ENCODE measurements around the gene KLF1. TPM values are rescaled to one million over a fixed set of nuclear protein-coding genes. Genes with fewer than 3 reads are reported as not detected.
A peak's percentile ranks its signal among the peaks of the same experiment; 100 is the strongest.

The KLF1 gene
- total and polyA plus RNA-seq, 2 of the 8 experiments (the other 6 are each of a cell fraction or from before 2014, with no cell fraction given) = 0.84 to 0.91 TPM

- no peak overlapping the region for H3K4ac ChIP-seq (replicated peaks; ENCODE audit: insufficient read length, low read depth, low read length)
- H3K27ac ChIP-seq (ENCODE audit: low read depth, low read length) = peak overlapping the region; percentile 6; the same call in 1 of the 2 replicates
- 0 out of 2 replicates have a peak overlapping the region, but pooled peaks have one; percentile 20 for H2BK5ac ChIP-seq (ENCODE audit: low read depth, low read length)
- H2AK5ac ChIP-seq (ENCODE audit: low read depth, low read length) = no peak overlapping the region
- H2BK20ac ChIP-seq (ENCODE audit: low read length) = no peak overlapping the region
- WGBS, 2 experiments (ENCODE audit: extremely low coverage in 1 of 2, insufficient coverage in 1 of 2, insufficient read length in 1 of 2, insufficient replicate concordance in 2 of 2, low coverage in 1 of 2, low lambda C conversion rate in 2 of 2, missing lambda C conversion rate in 1 of 2) = 21% methylated on average over 6 of the region's 6 CpGs; no CpG with 5 or more reads in 1 of the 2 experiments
- no peak overlapping the region for H2BK120ac ChIP-seq (replicated peaks; ENCODE audit: low read depth, low read length)
- H4K20me1 ChIP-seq (replicated peaks in 1 of 2; ENCODE audit: control insufficient read depth in 1 of 2, insufficient read depth in 2 of 2, low read length in 2 of 2) = peaks cover 0 to 20% of the 10 kb centered on the region in 2 experiments
- no peaks in the 10 kb centered on the region for H3K79me2 ChIP-seq (ENCODE audit: control insufficient read depth in 1 of 2, insufficient read depth in 2 of 2, low read length in 2 of 2)
- no peaks in the 10 kb centered on the region for H3K9me3 ChIP-seq (ENCODE audit: insufficient read depth in 2 of 2, low read depth in 1 of 2, low read length in 1 of 2)
- H3K36me3 ChIP-seq (ENCODE audit: control insufficient read depth in 2 of 4, insufficient read depth in 4 of 4, low read length in 3 of 4) = no peaks in the 10 kb centered on the region
- no peak for DNase-seq (ENCODE audit: low read depth in 1 of 2, low spot score in 2 of 2)
- H3K9ac ChIP-seq (replicated peaks in 1 of 4; ENCODE audit: extremely low read depth in 1 of 4, low read depth in 3 of 4, low read length in 3 of 4) = no peak overlapping the region
- H4K91ac ChIP-seq (replicated peaks; ENCODE audit: insufficient read length, low read length) = no peak overlapping the region
- CTCF ChIA-PET (ENCODE audit: partially characterized antibody) = interaction anchor here (1.2 to 1.5 kb wide), 4 partner anchors 8 to 50 kb away, joined by 3 to 18 read pairs (median 8); partner anchors contain the start of gene KLF1
- H3K23me2 ChIP-seq (ENCODE audit: low read depth, low read length) = peaks cover 25% of the 10 kb centered on the region
- H3K4me1 ChIP-seq (replicated peaks in 1 of 4; ENCODE audit: control insufficient read depth in 3 of 4, insufficient read depth in 4 of 4, low read length in 3 of 4) = peaks cover 8 to 44% (median 21%) of the 10 kb centered on the region in 4 experiments
- H2BK12ac ChIP-seq (ENCODE audit: low read depth, low read length) = no peak overlapping the region; the same call in 1 of the 2 replicates
- POLR2A ChIA-PET (ENCODE audit: partially characterized antibody) = interaction anchor here (1.0 to 1.4 kb wide), 3 partner anchors 9 to 101 kb away, joined by 4 read pairs; no protein-coding TSS in a partner anchor
- peak overlapping the region; percentile 81 to 88 for H3K4me2 ChIP-seq (ENCODE audit: insufficient read depth in 1 of 2, low read depth in 2 of 2, low read length in 2 of 2)
- no peak overlapping the region for H3K14ac ChIP-seq (ENCODE audit: insufficient read length)
- no peak overlapping the region for H3K18ac ChIP-seq (ENCODE audit: extremely low read depth, low read length)
- H3K23ac ChIP-seq (ENCODE audit: insufficient read length) = no peak overlapping the region
- H3K56ac ChIP-seq (replicated peaks; ENCODE audit: insufficient read length, low read depth, low read length) = no peak overlapping the region
- FAIRE-seq = no peak
- H4K8ac ChIP-seq (ENCODE audit: extremely low read depth, insufficient read depth, low read length) = no peak overlapping the region
- H4K5ac ChIP-seq (ENCODE audit: insufficient read length, low read depth, low read length) = no peak overlapping the region
- peaks cover 0 to 13% (median 9%) of the 10 kb centered on the region in 4 experiments; a peak in 5 of 7 replicates for H3K27me3 ChIP-seq (replicated peaks in 1 of 4; ENCODE audit: control insufficient read depth in 3 of 4, extremely low read depth in 1 of 4, insufficient read depth in 3 of 4, low read length in 3 of 4)
- H3K4me3 ChIP-seq (ENCODE audit: extremely low read depth in 1 of 4, insufficient read depth in 2 of 4, low read depth in 3 of 4, low read length in 4 of 4) = peak overlapping the region in 1 of 4 experiments; percentile 81; a peak in 1 of 8 replicates
- H2BK15ac ChIP-seq (ENCODE audit: low read length) = no peak overlapping the region; the same call in 1 of the 2 replicates
- no peaks in the 10 kb centered on the region; the same call in 1 of the 2 replicates for H3K79me1 ChIP-seq (ENCODE audit: low read depth, low read length)
- H2AFZ ChIP-seq (ENCODE audit: low read length) = no peak overlapping the region
- TF ChIP-seq POU5F1 (IDR thresholded peaks at IDR 0.05; ENCODE audit: low read depth, low read length) (no peak), TAF7 (optimal IDR thresholded peaks at IDR 0.05; ENCODE audit: borderline replicate concordance, low read depth, low read length) (no peak), PHF8 (conservative IDR thresholded peaks at IDR 0.05; ENCODE audit: low read depth, low read length) (no peak), TBP (IDR thresholded peaks at IDR 0.05; ENCODE audit: low read depth, low read length) (no peak; the same call in 1 of the 2 replicates), SAP30 (IDR thresholded peaks at IDR 0.05; ENCODE audit: insufficient read depth, insufficient replicate concordance, low read length) (no peak), EP300 (IDR thresholded peaks at IDR 0.05; ENCODE audit: borderline replicate concordance in 1 of 2, low read depth in 2 of 2, low read length in 2 of 2) (no peak), BACH1 (IDR thresholded peaks at IDR 0.05; ENCODE audit: low read length) (no peak), POLR2A (IDR thresholded peaks at IDR 0.05; ENCODE audit: control extremely low read depth in 1 of 2, low read depth in 2 of 2, low read length in 2 of 2) (no peak), YY1 (IDR thresholded peaks at IDR 0.05; ENCODE audit: low read depth, low read length) (no peak)
- TF ChIP-seq, protein P1, sequence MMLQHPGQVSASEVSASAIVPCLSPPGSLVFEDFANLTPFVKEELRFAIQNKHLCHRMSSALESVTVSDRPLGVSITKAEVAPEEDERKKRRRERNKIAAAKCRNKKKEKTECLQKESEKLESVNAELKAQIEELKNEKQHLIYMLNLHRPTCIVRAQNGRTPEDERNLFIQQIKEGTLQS (IDR thresholded peaks at IDR 0.05; ENCODE audit: insufficient read depth, low read depth, low read length) = no peak
- TF ChIP-seq, protein P2, sequence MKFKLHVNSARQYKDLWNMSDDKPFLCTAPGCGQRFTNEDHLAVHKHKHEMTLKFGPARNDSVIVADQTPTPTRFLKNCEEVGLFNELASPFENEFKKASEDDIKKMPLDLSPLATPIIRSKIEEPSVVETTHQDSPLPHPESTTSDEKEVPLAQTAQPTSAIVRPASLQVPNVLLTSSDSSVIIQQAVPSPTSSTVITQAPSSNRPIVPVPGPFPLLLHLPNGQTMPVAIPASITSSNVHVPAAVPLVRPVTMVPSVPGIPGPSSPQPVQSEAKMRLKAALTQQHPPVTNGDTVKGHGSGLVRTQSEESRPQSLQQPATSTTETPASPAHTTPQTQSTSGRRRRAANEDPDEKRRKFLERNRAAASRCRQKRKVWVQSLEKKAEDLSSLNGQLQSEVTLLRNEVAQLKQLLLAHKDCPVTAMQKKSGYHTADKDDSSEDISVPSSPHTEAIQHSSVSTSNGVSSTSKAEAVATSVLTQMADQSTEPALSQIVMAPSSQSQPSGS (IDR thresholded peaks at IDR 0.05; ENCODE audit: low read length) = no peak
These were observed 50.5 kb downstream of the KLF1 start for GRCh38 chr19:12836529-12836863.

Measured in H1 (cell line).